AG04449 (cell line): ENCODE measurements around the gene VPREB1.
"Not testable (repeated sequence)": the region's sequence is repeated elsewhere in the genome, so short reads cannot be mapped to it uniquely, and the experiment has no call there.

Source experiments
- CTCF ChIA-PET: fragments of 350-600 bp; formaldehyde crosslinking; extraction: SDS; loops from one replicate; lab custom pipeline; 2021; ENCODE audit warnings: antibody characterized with exemption; lab: Yijun Ruan, JAX
- POLR2A ChIA-PET: fragments of 400-600, 350-600 bp; formaldehyde crosslinking; extraction: SDS; loops from one replicate; lab custom pipeline; 2020; ENCODE audit warnings: antibody characterized with exemption, inconsistent platforms; lab: Yijun Ruan, JAX
- DNase-seq: peaks from one replicate; pipeline ENCODE4 v3.0.0-alpha.2; 2010; ENCODE audit warnings: low read depth, low spot score
- H3K4me3 ChIP-seq: 2 replicates; pipeline ENCODE4 v1.5.1; 2011; ENCODE audit warnings: low read depth, mild to moderate bottlenecking, control low read depth, low read length
- CTCF ChIP-seq: IDR thresholded peaks from one replicate; pipeline ENCODE4 v1.5.1; 2011; ENCODE audit warnings: mild to moderate bottlenecking, moderate library complexity, low read length, control low read depth, inconsistent platforms; ENCODE audit not compliant: insufficient read depth; ENCODE audit errors: missing control alignments

The VPREB1 gene

GRCh38 chr22:22242488-22242887 is 2.1 kb upstream of the VPREB1 start:
- ChIA-PET CTCF (interaction anchor here (1.3 kb wide), 2 partner anchors 35 to 40 kb away, joined by 3 read pairs; no protein-coding TSS in a partner anchor), POLR2A (no interaction called here)

GRCh38 chr22:22243033-22243680 is 1.4 kb upstream of the VPREB1 start:
- TF ChIP-seq CTCF = no peak
- POLR2A ChIA-PET = no interaction called here
- CTCF ChIA-PET = interaction anchor here (0.7 to 1.3 kb wide), 3 partner anchors 35 to 108 kb away, joined by 3 read pairs; no protein-coding TSS in a partner anchor
- no peak overlapping the region for H3K4me3 ChIP-seq
- no peak for DNase-seq

More at GRCh38 chr22:22242488-22242887, 2.1 kb upstream of the VPREB1 start:
- no peak overlapping the region for H3K4me3 ChIP-seq
- no peak for DNase-seq
- TF ChIP-seq CTCF = no peak

GRCh38 chr22:22245256-22245909 is 797 bp downstream of the VPREB1 start:
- no peak for TF ChIP-seq CTCF
- no peak overlapping the region for H3K4me3 ChIP-seq
- DNase-seq = no peak
- POLR2A ChIA-PET = no interaction called here
- CTCF ChIA-PET = no interaction called here

GRCh38 chr22:22245935-22246525 is 1.4 kb downstream of the VPREB1 start:
- no peak overlapping the region for H3K4me3 ChIP-seq
- ChIA-PET POLR2A (no interaction called here), CTCF (no interaction called here)
- TF ChIP-seq CTCF = no peak
- DNase-seq = no peak

- no peak overlapping the region for H3K4me3 ChIP-seq
- POLR2A ChIA-PET = no interaction called here
- CTCF ChIA-PET = no interaction called here
- DNase-seq = no peak
- no peak for TF ChIP-seq CTCF
Observed at GRCh38 chr22:22246706-22247105, 2.1 kb downstream of the VPREB1 start.

- no peak overlapping the region for H3K4me3 ChIP-seq
- POLR2A ChIA-PET = no interaction called here
- no peak for DNase-seq
- TF ChIP-seq CTCF = no peak
- CTCF ChIA-PET = no interaction called here
Observed at GRCh38 chr22:22248878-22249277, 4.3 kb downstream of the VPREB1 start.

- H3K4me3 ChIP-seq, DNase-seq, POLR2A ChIA-PET, CTCF ChIA-PET: not testable (repeated sequence)
Observed at GRCh38 chr22:22250651-22251050, 6.1 kb downstream of the VPREB1 start.

GRCh38 chr22:22256133-22256532 is 11.5 kb downstream of the VPREB1 start:
- CTCF ChIA-PET, DNase-seq, POLR2A ChIA-PET, H3K4me3 ChIP-seq: not testable (repeated sequence)
